ENCODE measurements around the gene RXRA.

The RXRA gene

GRCh38 chr9:134406366-134407120, 80.3 kb downstream of the RXRA start:
- H3K4me3 ChIP-seq: peak overlapping the region; percentile 60
- DNase-seq (ENCODE audit: low spot score): peak; percentile 84
- H3K27ac ChIP-seq: peak overlapping the region; percentile 65 to 89
- no peak for TF ChIP-seq CTCF (IDR thresholded peaks at IDR 0.05)

- H3K27ac ChIP-seq: peak overlapping the region; percentile 65 to 89
- no peak for TF ChIP-seq CTCF (IDR thresholded peaks at IDR 0.05)
- peak; percentile 93 for DNase-seq (ENCODE audit: low spot score)
- peak overlapping the region; percentile 60 for H3K4me3 ChIP-seq
Measured at GRCh38 chr9:134407121-134407779, 81.0 kb downstream of the RXRA start.

- TF ChIP-seq CTCF (IDR thresholded peaks at IDR 0.05): no peak
- no peak for DNase-seq (ENCODE audit: low spot score)
- peak overlapping the region; percentile 32 for H3K4me3 ChIP-seq
- H3K27ac ChIP-seq: peak overlapping the region; percentile 31 to 89
Measured at GRCh38 chr9:134408389-134408788, 82.1 kb downstream of the RXRA start.

GRCh38 chr9:134408939-134409737, 82.9 kb downstream of the RXRA start:
- no peak for DNase-seq (ENCODE audit: low spot score)
- TF ChIP-seq CTCF (IDR thresholded peaks at IDR 0.05): no peak
- Histone ChIP-seq H3K4me3 (no peak overlapping the region), H3K27ac (peak overlapping the region in 1 of 2 donors; percentile 89)

- no peak for DNase-seq (ENCODE audit: low spot score)
- TF ChIP-seq CTCF (IDR thresholded peaks at IDR 0.05): no peak
- Histone ChIP-seq H3K4me3 (no peak overlapping the region), H3K27ac (peak overlapping the region in 1 of 2 donors; percentile 89)
Measured at GRCh38 chr9:134410071-134410834, 84.0 kb downstream of the RXRA start.

GRCh38 chr9:134410835-134411217, 84.6 kb downstream of the RXRA start:
- H3K27ac ChIP-seq: no peak overlapping the region
- TF ChIP-seq CTCF (IDR thresholded peaks at IDR 0.05): no peak
- no peak overlapping the region for H3K4me3 ChIP-seq
- no peak for DNase-seq (ENCODE audit: low spot score)

Data from coronary artery (tissue), 2 donors.